ENCODE results near the gene ZFYVE16.
A peak's percentile ranks its signal among the peaks of the same experiment; 100 is the strongest.
"Not testable (repeated sequence)": the region's sequence is repeated elsewhere in the genome, so short reads cannot be mapped to it uniquely, and the experiment has no call there.

ZFYVE16 gene

GRCh38 chr5:80407735-80408483, at the start of gene ZFYVE16:
Gene ZFYVE16, plus strand, starts transcription at chr5:80408064. Its CDS starts 26,084 bp downstream, at chr5:80434148.
- peak; percentile 97 for DNase-seq (ENCODE audit: low spot score)

GRCh38 chr5:80360914-80361444, 46.9 kb upstream of the ZFYVE16 start:
- DNase-seq (ENCODE audit: low spot score), result no peak

GRCh38 chr5:80364892-80365291, 43.0 kb upstream of the ZFYVE16 start:
- DNase-seq (ENCODE audit: low spot score), result no peak

GRCh38 chr5:80368661-80369480, 39.0 kb upstream of the ZFYVE16 start:
- DNase-seq (ENCODE audit: low spot score), result no peak

GRCh38 chr5:80369521-80369920, 38.3 kb upstream of the ZFYVE16 start:
- DNase-seq (ENCODE audit: low spot score), result no peak

GRCh38 chr5:80370390-80370789, 37.5 kb upstream of the ZFYVE16 start:
- no peak for DNase-seq (ENCODE audit: low spot score)

- no peak for DNase-seq (ENCODE audit: low spot score)
Observed at GRCh38 chr5:80372780-80373179, 35.1 kb upstream of the ZFYVE16 start.

- DNase-seq (ENCODE audit: low spot score), result no peak
Observed at GRCh38 chr5:80374188-80374587, 33.7 kb upstream of the ZFYVE16 start.

- DNase-seq (ENCODE audit: low spot score), result no peak
Observed at GRCh38 chr5:80376557-80376956, 31.3 kb upstream of the ZFYVE16 start.

GRCh38 chr5:80382488-80382887, 25.4 kb upstream of the ZFYVE16 start:
- no peak for DNase-seq (ENCODE audit: low spot score)

- no peak for DNase-seq (ENCODE audit: low spot score)
Observed at GRCh38 chr5:80387063-80387768, 20.6 kb upstream of the ZFYVE16 start.

GRCh38 chr5:80389580-80389979, 18.3 kb upstream of the ZFYVE16 start:
- DNase-seq (ENCODE audit: low spot score), result no peak

- not testable (repeated sequence) for DNase-seq (ENCODE audit: low spot score)
Observed at GRCh38 chr5:80390413-80390812, 17.5 kb upstream of the ZFYVE16 start.

GRCh38 chr5:80391267-80391666, 16.6 kb upstream of the ZFYVE16 start:
- DNase-seq (ENCODE audit: low spot score), result not testable (repeated sequence)

GRCh38 chr5:80399526-80400239, 8.2 kb upstream of the ZFYVE16 start:
- peak; percentile 79 for DNase-seq (ENCODE audit: low spot score)

GRCh38 chr5:80400368-80400767, 7.5 kb upstream of the ZFYVE16 start:
- DNase-seq (ENCODE audit: low spot score), result not testable (repeated sequence)

GRCh38 chr5:80403782-80404181, 4.1 kb upstream of the ZFYVE16 start:
- DNase-seq (ENCODE audit: low spot score), result no peak

GRCh38 chr5:80406980-80407734, 707 bp upstream of the ZFYVE16 start:
- no peak for DNase-seq (ENCODE audit: low spot score)

GRCh38 chr5:80408484-80409366, 861 bp downstream of the ZFYVE16 start:
- DNase-seq (ENCODE audit: low spot score), result peak; percentile 70

Measured in RKO (cell line).